ENCODE measurements around the gene DNAJC1.

The DNAJC1 gene

DNA sequence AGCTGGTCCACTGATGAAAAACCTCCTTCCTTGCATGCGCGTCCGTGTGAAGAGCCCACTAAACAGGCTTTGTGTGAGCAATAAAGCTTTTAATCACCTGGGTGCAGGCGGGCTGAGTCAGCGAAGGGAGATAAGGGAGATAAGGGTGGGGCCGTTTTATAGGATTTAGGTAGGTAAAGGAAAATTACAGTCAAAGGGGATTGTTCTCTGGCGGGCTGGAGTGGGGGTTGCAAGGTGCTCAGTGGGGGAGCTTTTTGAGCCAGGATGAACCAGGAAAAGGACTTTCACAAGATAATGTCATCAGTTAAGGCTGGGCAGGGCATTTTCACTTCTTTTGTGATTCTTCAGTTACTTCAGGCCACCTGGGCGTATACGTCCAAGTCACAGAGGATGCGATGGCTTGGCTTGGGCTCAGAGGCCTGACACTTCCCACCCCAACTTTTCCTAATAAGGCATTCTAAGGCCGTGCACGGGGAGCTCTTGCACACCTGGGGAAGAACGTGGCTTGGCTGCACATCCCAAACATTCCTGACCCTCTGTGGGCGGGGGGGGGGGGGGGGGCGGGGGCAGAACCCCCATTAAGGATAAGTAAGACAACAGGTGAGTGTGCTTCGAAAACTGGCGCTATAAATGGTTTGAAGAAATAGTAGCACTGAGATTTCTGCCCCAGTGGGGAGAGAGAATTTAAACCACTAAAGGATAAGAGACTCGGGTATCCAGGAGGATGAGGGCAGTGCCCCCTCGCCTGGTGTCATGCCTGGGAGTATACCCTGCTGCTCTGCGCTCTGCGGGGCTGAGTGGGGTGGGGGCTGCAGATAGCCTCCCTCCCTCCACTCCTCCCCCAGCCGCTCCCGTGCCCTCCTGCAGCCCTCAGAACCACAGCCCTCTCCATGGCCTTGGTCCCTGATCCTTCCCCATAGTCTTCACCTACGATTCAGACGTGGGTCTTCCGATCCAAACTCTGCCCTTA is 251.9 kb downstream of the DNAJC1 start:
- in situ Hi-C loops (cut with MboI; ENCODE audit: low sequenced_read_pairs, unreplicated experiment): no loop called here
- TF ChIP-seq CTCF (IDR thresholded peaks at IDR 0.05; ENCODE audit: borderline replicate concordance, control extremely low read depth, extremely low read depth, insufficient read depth, missing control alignments): no peak
- DNase-seq (ENCODE audit: low spot score): no peak

- no peak for TF ChIP-seq CTCF (IDR thresholded peaks at IDR 0.05; ENCODE audit: borderline replicate concordance, control extremely low read depth, extremely low read depth, insufficient read depth, missing control alignments)
- DNase-seq (ENCODE audit: low spot score): no peak
- in situ Hi-C loops (cut with MboI; ENCODE audit: low sequenced_read_pairs, unreplicated experiment): no loop called here
These were observed 253.1 kb downstream of the DNAJC1 start for GRCh38 chr10:21750424-21750823.

- no peak for DNase-seq (ENCODE audit: low spot score)
- no peak for TF ChIP-seq CTCF (IDR thresholded peaks at IDR 0.05; ENCODE audit: borderline replicate concordance, control extremely low read depth, extremely low read depth, insufficient read depth, missing control alignments)
- in situ Hi-C loops (cut with MboI; ENCODE audit: low sequenced_read_pairs, unreplicated experiment): loop anchor here (25.0 kb wide), 1 partner anchor 462 kb away; no protein-coding TSS in a partner anchor
These were observed 253.7 kb downstream of the DNAJC1 start for GRCh38 chr10:21749788-21750187.

GRCh38 chr10:21747809-21748208 is 255.7 kb downstream of the DNAJC1 start:
- in situ Hi-C loops (cut with MboI; ENCODE audit: low sequenced_read_pairs, unreplicated experiment): loop anchor here (25.0 kb wide), 1 partner anchor 461 kb away; no protein-coding TSS in a partner anchor
- DNase-seq (ENCODE audit: low spot score): no peak
- no peak for TF ChIP-seq CTCF (IDR thresholded peaks at IDR 0.05; ENCODE audit: borderline replicate concordance, control extremely low read depth, extremely low read depth, insufficient read depth, missing control alignments)

DNA sequence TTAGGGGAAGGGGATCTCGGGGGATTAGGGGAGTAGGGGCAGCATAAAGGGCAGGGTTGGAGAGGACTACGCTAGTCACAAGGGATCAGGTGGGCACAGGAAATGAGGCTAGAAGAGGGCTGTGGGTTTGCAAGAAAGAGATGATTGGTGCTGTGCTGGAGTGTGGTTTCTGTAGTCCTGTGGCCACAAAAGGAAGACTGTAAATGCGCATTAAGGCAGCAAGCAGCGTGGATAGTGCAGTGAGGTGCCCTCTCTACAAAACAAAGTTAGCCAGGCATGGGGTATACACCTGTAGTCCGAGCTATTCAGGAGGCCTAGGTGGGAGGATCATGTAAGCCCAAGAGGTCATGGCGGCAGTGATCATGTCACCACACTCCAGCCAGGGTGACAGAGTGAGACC is 257.4 kb downstream of the DNAJC1 start:
- no peak for TF ChIP-seq CTCF (IDR thresholded peaks at IDR 0.05; ENCODE audit: borderline replicate concordance, control extremely low read depth, extremely low read depth, insufficient read depth, missing control alignments)
- no peak for DNase-seq (ENCODE audit: low spot score)
- in situ Hi-C loops (cut with MboI; ENCODE audit: low sequenced_read_pairs, unreplicated experiment): loop anchor here (25.0 kb wide), 1 partner anchor 459 kb away; no protein-coding TSS in a partner anchor

GRCh38 chr10:21744223-21744622 is 259.3 kb downstream of the DNAJC1 start:
- DNase-seq (ENCODE audit: low spot score): no peak
- in situ Hi-C loops (cut with MboI; ENCODE audit: low sequenced_read_pairs, unreplicated experiment): loop anchor here (25.0 kb wide), 1 partner anchor 457 kb away; no protein-coding TSS in a partner anchor
- no peak for TF ChIP-seq CTCF (IDR thresholded peaks at IDR 0.05; ENCODE audit: borderline replicate concordance, control extremely low read depth, extremely low read depth, insufficient read depth, missing control alignments)

Measured in GM13976 (cell line).